Smooth muscle cell (in vitro differentiated cells): ENCODE results near the gene UVRAG. TPM values are rescaled to one million over a fixed set of nuclear protein-coding genes. Genes with fewer than 3 reads are reported as not detected.
"Not testable (repeated sequence)": the region's sequence is repeated elsewhere in the genome, so short reads cannot be mapped to it uniquely, and the experiment has no call there.

ENCODE experiments used
- DNase-seq: peaks from one replicate; lab custom pipeline; 2025; ENCODE audit not compliant: unreplicated experiment; lab: John Stamatoyannopoulos, UW
- H2AFZ ChIP-seq: fragments of 200-600 bp; sonication (generic); 2 replicates; pipeline ENCODE4 v1.6.0; 2016; ENCODE audit warnings: antibody characterized with exemption, low read depth, mild to moderate bottlenecking
- H3F3A ChIP-seq: fragments of 200-600 bp; sonication (generic); 2 replicates; pipeline ENCODE4 v1.6.0; 2017; ENCODE audit warnings: antibody characterized with exemption, low read depth
- H3K27ac ChIP-seq: fragments of 200-600 bp; sonication (generic); 2 replicates; pipeline ENCODE4 v1.5.1; 2016; ENCODE audit warnings: low read depth, mild to moderate bottlenecking
- H3K27me3 ChIP-seq: fragments of 200-600 bp; sonication (generic); 2 replicates; pipeline ENCODE4 v1.6.1; 2016; ENCODE audit warnings: low read depth, mild to moderate bottlenecking
- H3K36me3 ChIP-seq: fragments of 200-600 bp; sonication (generic); 2 replicates; pipeline ENCODE4 v1.5.1; 2016; ENCODE audit warnings: low read depth
- H3K4me1 ChIP-seq: fragments of 200-600 bp; sonication (generic); 2 replicates; pipeline ENCODE4 v1.5.1; 2016; ENCODE audit warnings: low read depth
- H3K4me2 ChIP-seq: fragments of 200-600 bp; sonication (generic); 2 replicates; pipeline ENCODE4 v1.6.0; 2016; ENCODE audit warnings: mild to moderate bottlenecking
- H3K4me3 ChIP-seq: fragments of 200-600 bp; sonication (generic); 2 replicates; pipeline ENCODE4 v1.5.1; 2016; ENCODE audit warnings: mild to moderate bottlenecking
- H3K79me2 ChIP-seq: fragments of 200-600 bp; sonication (generic); 2 replicates; pipeline ENCODE4 v1.6.0; 2016; ENCODE audit warnings: low read depth, mild to moderate bottlenecking
- H3K9ac ChIP-seq: fragments of 200-600 bp; sonication (generic); 2 replicates; pipeline ENCODE4 v1.6.0; 2016; ENCODE audit warnings: low read depth
- H3K9me3 ChIP-seq: fragments of 200-600 bp; sonication (generic); replicated peaks from 2 replicates; pipeline ENCODE4 v1.5.1; 2016; ENCODE audit warnings: low read depth
- H4K20me1 ChIP-seq: fragments of 200-600 bp; sonication (generic); 2 replicates; pipeline ENCODE4 v1.6.0; 2016; ENCODE audit warnings: low read depth
- CTCF ChIP-seq: fragments of 200-600 bp; sonication (generic); IDR thresholded peaks from 2 replicates; pipeline ENCODE4 v1.5.1; 2017; ENCODE audit warnings: borderline replicate concordance, mild to moderate bottlenecking, antibody characterized with exemption; ENCODE audit not compliant: insufficient read depth, poor library complexity, severe bottlenecking
- WGBS: methylation state at CpG from one replicate; pipeline ENCODE4 v1.1.7; 2016; ENCODE audit warnings: low lambda C conversion rate; 5-methylcytosine and 5-hydroxymethylcytosine counted together
- polyA plus RNA-seq: library from polyadenylated mRNA; unstranded; fragments of >200 nt; fragmentation: Nextera tagmentation; extraction: Ambion mirVana; gene quantifications from 2 replicates; pipeline ENCODE4 v1.2.1, GENCODE V29; 2016
- total RNA-seq: library from RNA; depleted of rRNA; stranded (reverse); fragments of >200 nt; gene quantifications from 2 replicates; pipeline ENCODE4 v1.2.3, GENCODE V29; 2014

Gene UVRAG
- total and polyA plus RNA-seq, 2 experiments from 2014 or later: 12.9 to 20.2 TPM

- no peak for TF ChIP-seq CTCF
- Histone ChIP-seq H4K20me1 (peaks cover 6% of the 10 kb centered on the region), H3K4me3 (no peak overlapping the region), H3K27me3 (no peaks in the 10 kb centered on the region), H3K9ac (peak overlapping the region; percentile 9), H3K9me3 (no peaks in the 10 kb centered on the region), H3K4me1 (peaks cover 10% of the 10 kb centered on the region), H2AFZ (no peak overlapping the region), H3K79me2 (no peaks in the 10 kb centered on the region), H3K36me3 (no peaks in the 10 kb centered on the region), H3K4me2 (peak overlapping the region; percentile 7), H3F3A (no peaks in the 10 kb centered on the region), H3K27ac (peak overlapping the region; percentile 23)
- no peak for DNase-seq
- WGBS: 41% methylated on average over 1 of the region's 1 CpG
These were observed 262.7 kb downstream of the UVRAG start for GRCh38 chr11:76077575-76078150.

GRCh38 chr11:76081084-76081483, 266.1 kb downstream of the UVRAG start:
- H3K36me3 ChIP-seq, DNase-seq, H3K27me3 ChIP-seq, H3K4me1 ChIP-seq, H2AFZ ChIP-seq, H3K4me3 ChIP-seq, H3K27ac ChIP-seq, H3K79me2 ChIP-seq, H3K9ac ChIP-seq, H3F3A ChIP-seq, H3K9me3 ChIP-seq, H4K20me1 ChIP-seq, H3K4me2 ChIP-seq: not testable (repeated sequence)
- WGBS: 93% methylated on average over 5 of the region's 5 CpGs

DNA sequence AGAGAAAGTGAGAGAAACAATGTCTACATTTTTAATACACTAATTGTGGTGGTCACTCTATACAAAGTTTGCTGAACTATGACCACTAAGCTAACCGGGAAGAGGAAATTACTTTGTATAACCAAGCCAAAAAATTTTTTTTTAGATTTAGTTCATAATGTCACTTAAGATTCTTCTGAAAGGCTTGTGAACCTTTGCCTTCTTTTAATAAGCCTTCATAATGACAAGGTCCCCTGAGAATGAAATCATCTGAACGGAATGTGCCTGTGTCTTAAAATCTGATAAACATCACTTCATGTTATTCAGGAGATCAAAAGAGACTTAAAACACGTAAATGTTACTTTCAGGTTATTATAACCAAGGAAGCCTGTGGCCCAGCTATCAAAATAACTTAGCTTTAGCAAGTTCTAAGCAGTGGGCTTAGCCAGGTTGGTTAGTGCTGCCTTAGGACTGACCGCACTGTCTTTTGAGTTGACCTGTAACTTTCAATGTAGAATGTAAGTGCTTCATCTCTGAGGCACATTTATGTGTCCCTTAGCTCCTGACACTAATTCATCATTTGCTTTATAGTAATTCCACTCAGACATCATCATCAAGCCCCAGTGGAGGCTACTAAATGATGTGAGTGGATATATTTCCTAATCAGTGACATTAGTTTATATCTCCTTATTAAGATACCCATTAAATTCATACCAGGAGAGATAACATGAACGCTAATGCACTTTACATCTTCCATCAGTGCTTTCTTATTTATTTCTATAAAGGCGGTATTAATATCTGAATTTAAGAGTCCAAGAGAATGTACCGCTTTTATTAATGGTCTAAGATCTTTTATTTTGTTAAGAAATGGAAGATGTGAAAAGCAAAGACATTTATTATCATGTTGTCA, 268.8 kb downstream of the UVRAG start:
- DNase-seq: no peak
- no peak overlapping the region for H2AFZ ChIP-seq
- H3K79me2 ChIP-seq: no peaks in the 10 kb centered on the region
- no peaks in the 10 kb centered on the region for H4K20me1 ChIP-seq
- no peaks in the 10 kb centered on the region for H3F3A ChIP-seq
- no peaks in the 10 kb centered on the region for H3K9me3 ChIP-seq
- H3K36me3 ChIP-seq: no peaks in the 10 kb centered on the region
- no peak overlapping the region for H3K9ac ChIP-seq
- TF ChIP-seq CTCF: no peak
- H3K4me3 ChIP-seq: no peak overlapping the region
- H3K4me1 ChIP-seq: no peaks in the 10 kb centered on the region
- WGBS: 77% methylated on average over 7 of the region's 7 CpGs
- peak overlapping the region; percentile 72 for H3K27ac ChIP-seq
- H3K27me3 ChIP-seq: no peaks in the 10 kb centered on the region
- H3K4me2 ChIP-seq: no peak overlapping the region

DNA sequence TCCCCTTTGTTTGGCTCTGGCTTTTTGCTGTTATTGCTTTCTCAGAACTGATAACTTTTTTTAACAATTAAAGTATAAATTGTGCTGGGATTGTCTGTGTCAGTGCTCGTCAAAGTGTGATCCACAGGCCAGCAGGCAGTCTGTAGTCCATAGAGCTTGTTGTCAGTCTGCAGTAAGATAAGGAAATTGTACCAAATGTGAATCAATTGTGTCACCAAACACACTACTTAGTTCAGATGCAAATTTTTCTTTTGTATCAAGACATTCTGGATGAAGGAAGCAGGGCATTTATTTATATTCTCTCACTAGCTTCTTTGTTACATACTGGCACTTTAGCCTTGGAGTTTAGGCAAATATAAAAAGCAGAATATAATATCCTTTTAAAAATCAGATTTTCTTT, 270.3 kb downstream of the UVRAG start:
- H3K36me3 ChIP-seq: peaks cover under 1% of the 10 kb centered on the region
- TF ChIP-seq CTCF: no peak
- no peaks in the 10 kb centered on the region for H4K20me1 ChIP-seq
- no peak overlapping the region for H3K4me2 ChIP-seq
- H3K27me3 ChIP-seq: no peaks in the 10 kb centered on the region
- no peaks in the 10 kb centered on the region for H3F3A ChIP-seq
- H3K4me3 ChIP-seq: no peak overlapping the region
- DNase-seq: no peak
- no peak overlapping the region for H3K9ac ChIP-seq
- no peak overlapping the region for H3K27ac ChIP-seq
- no peaks in the 10 kb centered on the region for H3K79me2 ChIP-seq
- WGBS: 86% methylated on average over 1 of the region's 1 CpG
- H3K4me1 ChIP-seq: no peaks in the 10 kb centered on the region
- no peaks in the 10 kb centered on the region for H3K9me3 ChIP-seq
- H2AFZ ChIP-seq: no peak overlapping the region
